ENCODE measurements around the gene AFG3L2. TPM values are rescaled to one million over a fixed set of nuclear protein-coding genes. Genes with fewer than 3 reads are reported as not detected.

AFG3L2 gene
- total RNA-seq, 6 experiments from 2014 or later, result 35.2 to 44.4 (median 39.0) TPM

- no peaks in the 10 kb centered on the region for H3K9me3 Mint-ChIP-seq
- no peak for TF ChIP-seq CTCF (IDR thresholded peaks at IDR 0.05)
- peaks cover 5% of the 10 kb centered on the region; the same call in 1 of the 2 replicates for H3K27me3 Mint-ChIP-seq (ENCODE audit: insufficient read depth)
- H3K4me1 Mint-ChIP-seq (ENCODE audit: low read depth), result peaks cover 73% of the 10 kb centered on the region
- peak; percentile 93 for DNase-seq
- H3K27ac Mint-ChIP-seq, result peak overlapping the region; percentile 99
- peak overlapping the region; percentile 80 for H3K4me3 Mint-ChIP-seq
- H3K36me3 Mint-ChIP-seq (ENCODE audit: low read depth), result peaks cover 17% of the 10 kb centered on the region; the same call in 1 of the 2 replicates
Observed at GRCh38 chr18:12282442-12283039, 94.5 kb downstream of the AFG3L2 start.

DNA sequence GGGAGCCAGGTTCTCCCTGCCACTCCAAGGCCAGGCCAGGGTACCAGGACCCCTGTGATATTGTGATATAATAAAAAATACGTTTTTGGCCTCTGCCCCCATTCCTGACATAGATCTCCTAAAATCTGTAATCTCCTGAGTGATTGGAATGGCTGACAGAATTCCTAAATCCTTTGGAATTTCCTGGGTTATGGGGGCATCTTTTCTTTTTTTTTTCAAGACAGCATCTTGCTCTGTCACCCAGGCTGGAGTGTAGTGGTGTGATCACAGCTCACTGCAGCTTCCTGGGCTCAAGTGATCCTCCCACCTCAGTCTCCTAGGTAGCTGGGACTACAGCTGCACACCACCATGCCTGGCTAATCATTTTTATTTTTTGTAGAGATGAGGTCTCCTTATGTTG lies 95.2 kb downstream of the AFG3L2 start:
- Mint-ChIP-seq H3K9me3 (no peaks in the 10 kb centered on the region), H3K27me3 (ENCODE audit: insufficient read depth) (peaks cover 5% of the 10 kb centered on the region; the same call in 1 of the 2 replicates), H3K36me3 (ENCODE audit: low read depth) (peaks cover 17% of the 10 kb centered on the region; the same call in 1 of the 2 replicates), H3K4me3 (peak overlapping the region; percentile 80), H3K4me1 (ENCODE audit: low read depth) (peaks cover 80% of the 10 kb centered on the region), H3K27ac (peak overlapping the region; percentile 99)
- DNase-seq, result peak; percentile 29
- TF ChIP-seq CTCF (IDR thresholded peaks at IDR 0.05), result no peak

- peaks cover 80% of the 10 kb centered on the region for H3K4me1 Mint-ChIP-seq (ENCODE audit: low read depth)
- H3K27ac Mint-ChIP-seq, result peak overlapping the region; percentile 99
Observed at GRCh38 chr18:12279781-12280531, 97.1 kb downstream of the AFG3L2 start.

More at GRCh38 chr18:12279781-12280531, 97.1 kb downstream of the AFG3L2 start:
- no peak for TF ChIP-seq CTCF (IDR thresholded peaks at IDR 0.05)
- peak overlapping the region; percentile 89 for H3K4me3 Mint-ChIP-seq
- peaks cover 17% of the 10 kb centered on the region; the same call in 1 of the 2 replicates for H3K36me3 Mint-ChIP-seq (ENCODE audit: low read depth)
- no peak for DNase-seq
- peaks cover 5% of the 10 kb centered on the region; the same call in 1 of the 2 replicates for H3K27me3 Mint-ChIP-seq (ENCODE audit: insufficient read depth)
- no peaks in the 10 kb centered on the region for H3K9me3 Mint-ChIP-seq

Other genes starting within 250 kb of the AFG3L2 start
- not detected for gene CIDEA, start 122.9 kb downstream of the AFG3L2 start, total RNA-seq (2021; fragmentation: NEBNext Ultra II Directional; extraction: Animal tissue kit (Norgen Biotek cat#: 25700))
- 100 to 1,000 TPM; 434 to 602 (median 568) TPM for gene TUBB6, start 69.0 kb downstream of the AFG3L2 start, total RNA-seq (2021; fragmentation: NEBNext Ultra II Directional; extraction: Animal tissue kit (Norgen Biotek cat#: 25700))
- 1 to 10 TPM; 5.8 to 7.2 (median 6.6) TPM for gene PRELID3A, start 30.7 kb upstream of the AFG3L2 start, total RNA-seq (2021; fragmentation: NEBNext Ultra II Directional; extraction: Animal tissue kit (Norgen Biotek cat#: 25700))